GM06990 (cell line): ENCODE data around the gene IGSF10.
"Not testable (repeated sequence)": the region's sequence is repeated elsewhere in the genome, so short reads cannot be mapped to it uniquely, and the experiment has no call there.

Experiments
- DNase-seq: peaks from one replicate; pipeline ENCODE4 v3.0.0-alpha.2; 2011; ENCODE audit not compliant: insufficient read length; ENCODE audit errors: extremely low read depth
- H3K27me3 ChIP-seq: replicated peaks from 2 replicates; pipeline ENCODE4 v1.6.0; 2011; ENCODE audit warnings: low read length; ENCODE audit not compliant: control insufficient read depth, insufficient read depth
- H3K36me3 ChIP-seq: 2 replicates; pipeline ENCODE4 v1.5.1; 2011; ENCODE audit warnings: low read length; ENCODE audit not compliant: control insufficient read depth, insufficient read depth
- H3K4me3 ChIP-seq: replicated peaks from 2 replicates; pipeline ENCODE4 v1.5.1; 2011; ENCODE audit warnings: low read depth, mild to moderate bottlenecking, control low read depth, low read length
- CTCF ChIP-seq: IDR thresholded peaks from 2 replicates; pipeline ENCODE4 v1.5.1; 2011; ENCODE audit warnings: low read length, control low read depth, mild to moderate bottlenecking, inconsistent platforms; ENCODE audit not compliant: insufficient read depth, poor library complexity, severe bottlenecking

Gene IGSF10

GRCh38 chr3:151501171-151501922 lies 40.5 kb upstream of the IGSF10 start:
- no peak for TF ChIP-seq CTCF
- Histone ChIP-seq H3K27me3 (no peaks in the 10 kb centered on the region), H3K4me3 (no peak overlapping the region), H3K36me3 (no peaks in the 10 kb centered on the region)
- DNase-seq, result no peak

GRCh38 chr3:151499168-151499567 lies 38.3 kb upstream of the IGSF10 start:
- no peak for TF ChIP-seq CTCF
- Histone ChIP-seq H3K4me3 (no peak overlapping the region), H3K27me3 (no peaks in the 10 kb centered on the region), H3K36me3 (no peaks in the 10 kb centered on the region)
- no peak for DNase-seq

- no peak for TF ChIP-seq CTCF
- Histone ChIP-seq H3K4me3 (no peak overlapping the region), H3K27me3 (no peaks in the 10 kb centered on the region), H3K36me3 (no peaks in the 10 kb centered on the region)
- no peak for DNase-seq
Measured at GRCh38 chr3:151491525-151491924, 30.7 kb upstream of the IGSF10 start.

- H3K36me3 ChIP-seq, H3K4me3 ChIP-seq, H3K27me3 ChIP-seq, DNase-seq: not testable (repeated sequence)
Measured at GRCh38 chr3:151487833-151488232, 27.0 kb upstream of the IGSF10 start.

- TF ChIP-seq CTCF, result no peak
- no peak overlapping the region for H3K4me3 ChIP-seq
- no peak for DNase-seq
- H3K36me3 ChIP-seq, result no peaks in the 10 kb centered on the region
- H3K27me3 ChIP-seq, result no peaks in the 10 kb centered on the region
Measured at GRCh38 chr3:151483961-151484520, 23.2 kb upstream of the IGSF10 start.

- Histone ChIP-seq H3K4me3 (no peak overlapping the region), H3K36me3 (no peaks in the 10 kb centered on the region), H3K27me3 (no peaks in the 10 kb centered on the region)
- DNase-seq, result no peak
- TF ChIP-seq CTCF, result no peak
Measured at GRCh38 chr3:151483488-151483887, 22.6 kb upstream of the IGSF10 start.
